Endometrial microvascular endothelial cells (primary cell): ENCODE data around the gene DLGAP1. TPM values are rescaled to one million over a fixed set of nuclear protein-coding genes. Genes with fewer than 3 reads are reported as not detected.

Experiments
- in situ Hi-C: cut with HindIII; loops from 2 replicates; pipeline ENCODE4 v1.10.0; 2017; ENCODE audit warnings: low sequenced_read_pairs, low pct_unique_long_range_greater_than_20kb; ENCODE audit errors: inconsistent ontology term
- total RNA-seq: library from RNA; depleted of rRNA; stranded (reverse); fragments of >200 nt; gene quantifications from one replicate; pipeline ENCODE4 v1.2.3, GENCODE V29; 2015; ENCODE audit errors: inconsistent ontology term

Gene DLGAP1
- total RNA-seq, 1 donor from 2014 or later = not detected

DNA sequence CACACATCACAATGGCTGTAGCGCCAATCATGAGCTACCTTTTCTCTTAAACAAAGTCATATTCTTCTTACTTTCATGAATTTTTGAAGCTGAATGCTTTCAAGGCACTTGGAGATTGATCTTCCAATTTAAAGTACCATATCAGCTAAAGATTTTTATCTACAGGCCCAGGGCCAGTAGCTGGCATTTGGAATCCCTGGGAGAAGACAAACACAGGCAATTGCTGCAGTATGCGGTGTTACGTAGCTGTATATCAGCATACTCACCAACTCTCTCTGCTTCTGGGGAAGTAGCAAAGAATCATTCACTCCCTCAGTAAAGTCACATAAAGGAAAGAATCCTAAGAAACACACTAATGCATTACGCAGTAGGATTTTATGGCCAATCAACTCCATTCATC, 202.3 kb downstream of the DLGAP1 start:
- in situ Hi-C loops = no loop called here

DNA sequence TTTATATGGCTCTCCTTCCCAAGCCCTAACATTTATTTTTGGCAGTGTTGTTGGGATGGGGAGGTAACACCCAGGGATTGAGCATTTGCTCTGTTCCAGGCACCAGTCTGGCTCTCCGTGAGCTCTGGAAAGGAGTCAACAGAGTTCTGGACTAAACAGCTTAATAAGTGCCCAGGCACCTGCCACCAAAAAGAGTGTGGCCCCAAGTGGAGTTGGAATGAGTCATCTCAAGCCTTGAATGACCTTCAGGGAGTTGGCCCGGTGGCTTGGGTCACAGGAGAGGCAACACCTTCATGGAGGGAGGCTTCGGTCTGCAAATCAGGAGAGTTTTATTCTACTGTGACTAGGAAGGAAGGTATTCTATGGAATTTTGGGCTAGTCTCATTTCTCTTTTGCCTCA, 203.2 kb downstream of the DLGAP1 start:
- in situ Hi-C loops = no loop called here

- in situ Hi-C loops = no loop called here
Measured at GRCh38 chr18:4251206-4251605, 203.9 kb downstream of the DLGAP1 start.

GRCh38 chr18:4250141-4250540, 205.0 kb downstream of the DLGAP1 start:
- in situ Hi-C loops = no loop called here

DNA sequence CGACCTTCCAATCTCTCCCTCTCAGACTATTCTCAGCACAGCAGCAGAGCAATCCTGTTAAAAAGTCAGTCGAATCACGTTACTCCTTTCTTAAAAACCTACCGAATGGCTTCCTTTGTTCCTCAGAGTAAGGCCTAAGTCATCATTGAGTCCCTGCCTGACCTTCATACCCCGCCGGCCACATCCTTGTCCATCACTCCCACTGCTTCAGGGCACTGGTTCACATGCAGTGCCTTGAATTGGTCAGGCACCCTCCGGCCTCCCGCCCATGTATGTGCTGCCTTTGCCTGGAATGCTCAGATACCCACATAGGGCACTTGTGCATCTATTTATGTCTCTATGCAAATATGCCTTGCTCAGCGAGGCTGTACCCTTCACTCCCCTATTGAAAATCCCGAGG, 206.4 kb downstream of the DLGAP1 start:
- in situ Hi-C loops = no loop called here

- in situ Hi-C loops = no loop called here
Measured at GRCh38 chr18:4246374-4246773, 208.7 kb downstream of the DLGAP1 start.

DNA sequence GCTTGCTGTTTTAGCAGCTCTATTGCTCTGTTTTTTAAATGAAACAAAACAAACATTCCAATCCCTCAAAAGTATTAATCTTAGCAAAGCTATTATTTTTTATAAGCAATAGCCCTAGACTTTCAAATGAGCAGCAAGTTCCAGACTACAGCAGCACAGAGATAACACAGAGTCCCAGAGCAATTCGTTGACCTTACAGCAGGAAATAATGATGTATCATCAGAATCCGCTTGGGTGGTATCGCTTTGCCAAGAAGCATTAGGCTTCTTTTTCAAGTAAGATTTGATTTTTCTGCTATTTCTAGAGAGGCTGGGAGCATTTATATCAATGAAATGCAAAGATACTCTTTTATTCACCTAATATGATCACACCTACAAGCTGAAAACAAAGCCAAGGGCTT, 209.7 kb downstream of the DLGAP1 start:
- in situ Hi-C loops = no loop called here

DNA sequence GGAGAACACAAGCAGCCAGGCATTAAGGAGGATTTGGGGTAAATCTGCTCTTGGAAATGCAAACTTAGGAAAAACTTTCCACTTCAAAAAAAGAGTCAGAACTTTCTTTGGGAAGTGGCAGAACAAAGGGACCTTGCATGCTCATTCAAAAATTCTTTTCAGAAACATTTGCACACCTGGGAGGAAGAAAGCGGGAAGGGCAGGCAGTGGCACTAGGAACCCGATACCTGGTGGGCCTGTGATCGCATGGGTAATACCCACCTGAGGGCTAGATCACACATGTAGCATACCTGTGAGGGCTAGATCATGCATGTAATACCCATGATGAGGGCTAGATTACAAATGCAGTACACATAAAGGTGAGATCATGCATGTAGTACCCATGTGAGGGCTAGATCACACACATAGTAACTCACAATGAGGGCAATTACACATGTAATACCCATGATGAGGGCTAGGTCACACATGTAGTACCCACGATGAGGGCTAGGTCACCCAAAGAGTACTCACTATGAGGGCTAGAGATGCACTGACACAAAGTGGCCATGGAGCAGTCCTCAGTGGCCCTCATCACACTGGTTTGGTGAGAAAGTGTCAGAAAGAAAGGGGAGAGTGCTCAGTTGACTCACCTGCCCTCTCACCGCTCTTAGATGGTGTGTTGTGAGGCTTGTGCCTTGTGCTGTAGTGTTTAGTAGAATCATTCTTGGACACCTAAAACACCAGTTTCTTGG, 212.5 kb downstream of the DLGAP1 start:
- in situ Hi-C loops = no loop called here

DNA sequence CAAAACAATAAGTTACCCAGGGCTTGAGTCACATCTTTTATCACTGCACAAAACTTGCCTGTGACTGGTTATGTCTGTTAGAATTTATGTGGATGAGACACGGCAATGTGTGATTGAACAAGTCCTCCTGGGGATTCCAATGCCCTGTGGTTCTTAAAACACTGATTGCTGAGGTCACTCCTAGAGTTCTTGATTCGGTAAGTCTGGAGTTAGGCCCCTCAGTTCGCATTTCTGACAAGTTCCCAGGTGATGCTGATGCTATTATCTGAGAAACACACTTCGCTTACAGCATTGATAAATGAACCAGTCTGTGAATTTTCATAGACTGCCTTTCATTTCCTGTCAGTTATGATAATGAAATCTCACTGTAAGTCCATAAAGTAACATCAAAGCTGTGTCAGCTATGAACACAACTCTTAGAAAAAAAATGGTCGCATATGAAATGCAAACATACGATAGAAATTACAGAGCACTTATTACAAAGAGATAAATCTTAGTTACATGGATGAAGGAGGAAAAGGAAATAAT, 214.0 kb downstream of the DLGAP1 start:
- in situ Hi-C loops = no loop called here

- in situ Hi-C loops = no loop called here
Measured at GRCh38 chr18:4238966-4239365, 216.1 kb downstream of the DLGAP1 start.

GRCh38 chr18:4237664-4238041, 217.5 kb downstream of the DLGAP1 start:
- in situ Hi-C loops = no loop called here

- in situ Hi-C loops = no loop called here
Measured at GRCh38 chr18:4236940-4237663, 218.0 kb downstream of the DLGAP1 start.

- in situ Hi-C loops = no loop called here
Measured at GRCh38 chr18:4233468-4233867, 221.6 kb downstream of the DLGAP1 start.

- in situ Hi-C loops = no loop called here
Measured at GRCh38 chr18:4232656-4233055, 222.5 kb downstream of the DLGAP1 start.

- in situ Hi-C loops = no loop called here
Measured at GRCh38 chr18:4231260-4231659, 223.8 kb downstream of the DLGAP1 start.

- in situ Hi-C loops = no loop called here
Measured at GRCh38 chr18:4230450-4231168, 224.5 kb downstream of the DLGAP1 start.

- in situ Hi-C loops = no loop called here
Measured at GRCh38 chr18:4224031-4224704, 230.9 kb downstream of the DLGAP1 start.

GRCh38 chr18:4211111-4211837, 243.8 kb downstream of the DLGAP1 start:
- in situ Hi-C loops = no loop called here

DNA sequence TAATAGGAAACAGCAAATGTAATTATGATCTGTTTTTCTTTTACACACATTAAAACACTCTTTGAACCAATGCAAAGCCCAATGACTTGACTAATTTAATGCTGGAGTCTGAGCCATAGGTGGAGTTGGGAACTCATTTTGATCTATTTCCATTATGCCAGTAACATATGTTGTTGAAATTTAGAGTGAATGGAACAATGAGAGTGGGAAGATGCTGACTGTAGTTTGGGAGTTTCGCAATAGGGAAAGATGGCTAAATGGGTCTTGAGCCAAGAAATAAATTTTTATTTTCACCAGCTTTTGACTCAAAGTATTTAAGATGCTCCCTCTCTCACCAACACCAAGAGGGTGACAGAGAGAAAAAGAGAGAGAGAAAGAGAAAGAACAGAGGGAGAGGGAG, 246.7 kb downstream of the DLGAP1 start:
- in situ Hi-C loops = no loop called here
